ENCODE data around the gene BCDIN3D.

BCDIN3D gene

DNA sequence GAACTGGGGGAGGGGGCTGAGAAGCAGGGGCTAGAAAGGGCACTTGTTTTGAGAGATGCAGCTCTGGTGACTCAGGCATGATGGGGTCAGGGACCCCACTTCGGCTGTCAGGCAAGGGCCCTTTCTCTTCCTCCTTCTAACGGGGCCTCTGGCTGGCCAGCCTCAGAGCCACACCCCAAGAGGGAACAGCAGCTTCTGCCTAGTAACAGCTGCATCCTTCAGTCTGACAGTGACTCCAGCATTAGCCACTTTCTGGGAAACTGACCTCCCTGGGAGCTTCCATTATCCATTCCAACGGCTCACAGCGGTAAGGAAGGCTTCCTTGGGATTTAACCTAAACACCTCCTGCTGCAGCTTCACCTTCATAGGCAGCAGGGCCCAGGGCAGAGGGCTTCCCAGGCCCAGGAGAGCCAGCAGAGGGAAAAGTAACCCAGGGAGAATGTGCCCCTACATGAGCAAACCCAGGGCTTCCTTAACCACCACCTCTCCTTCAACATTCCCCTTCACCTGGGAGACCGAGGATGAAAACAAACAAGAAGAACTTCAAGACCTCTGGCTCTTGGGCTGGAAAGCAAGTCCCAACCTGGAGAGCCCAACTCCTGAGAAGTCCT is 17.4 kb downstream of the BCDIN3D start:
- peaks cover 9% of the 10 kb centered on the region; the same call in 1 of the 2 replicates for H3K36me3 ChIP-seq (ENCODE audit: insufficient read depth, low read length)
- no peak overlapping the region for H3K9ac ChIP-seq (ENCODE audit: low read depth, low read length)
- no peak overlapping the region for H3K4me2 ChIP-seq (ENCODE audit: insufficient read depth, low read length)
- H2AFZ ChIP-seq (ENCODE audit: low read depth, low read length), result no peak overlapping the region
- H3K9me3 ChIP-seq (ENCODE audit: insufficient read depth, low read length, severe bottlenecking), result no peaks in the 10 kb centered on the region
- H3K27ac ChIP-seq (ENCODE audit: low read length), result no peak overlapping the region
- TF ChIP-seq EZH2 (IDR thresholded peaks at IDR 0.05; ENCODE audit: borderline replicate concordance, low read depth, low read length, severe bottlenecking), result no peak
- TF ChIP-seq, protein P1, sequence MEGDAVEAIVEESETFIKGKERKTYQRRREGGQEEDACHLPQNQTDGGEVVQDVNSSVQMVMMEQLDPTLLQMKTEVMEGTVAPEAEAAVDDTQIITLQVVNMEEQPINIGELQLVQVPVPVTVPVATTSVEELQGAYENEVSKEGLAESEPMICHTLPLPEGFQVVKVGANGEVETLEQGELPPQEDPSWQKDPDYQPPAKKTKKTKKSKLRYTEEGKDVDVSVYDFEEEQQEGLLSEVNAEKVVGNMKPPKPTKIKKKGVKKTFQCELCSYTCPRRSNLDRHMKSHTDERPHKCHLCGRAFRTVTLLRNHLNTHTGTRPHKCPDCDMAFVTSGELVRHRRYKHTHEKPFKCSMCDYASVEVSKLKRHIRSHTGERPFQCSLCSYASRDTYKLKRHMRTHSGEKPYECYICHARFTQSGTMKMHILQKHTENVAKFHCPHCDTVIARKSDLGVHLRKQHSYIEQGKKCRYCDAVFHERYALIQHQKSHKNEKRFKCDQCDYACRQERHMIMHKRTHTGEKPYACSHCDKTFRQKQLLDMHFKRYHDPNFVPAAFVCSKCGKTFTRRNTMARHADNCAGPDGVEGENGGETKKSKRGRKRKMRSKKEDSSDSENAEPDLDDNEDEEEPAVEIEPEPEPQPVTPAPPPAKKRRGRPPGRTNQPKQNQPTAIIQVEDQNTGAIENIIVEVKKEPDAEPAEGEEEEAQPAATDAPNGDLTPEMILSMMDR (IDR thresholded peaks at IDR 0.05; ENCODE audit: borderline replicate concordance, extremely low read depth, low read length, poor library complexity, severe bottlenecking), result no peak
- no peak overlapping the region for H3K4me3 ChIP-seq (ENCODE audit: low read depth in 1 of 2, low read length in 2 of 2)
- ATAC-seq (ENCODE audit: insufficient read depth, low read depth) (no peak), DNase-seq (no peak)
- H3K4me1 ChIP-seq (ENCODE audit: insufficient read depth, low read length), result peaks cover 51% of the 10 kb centered on the region
- peaks cover 71% of the 10 kb centered on the region for H3K79me2 ChIP-seq (ENCODE audit: insufficient read depth, low read length)
- peaks cover 48% of the 10 kb centered on the region for H4K20me1 ChIP-seq (ENCODE audit: insufficient read depth, low read length)
- H3K27me3 ChIP-seq (ENCODE audit: insufficient read depth, low read length, poor library complexity), result no peaks in the 10 kb centered on the region

DNA sequence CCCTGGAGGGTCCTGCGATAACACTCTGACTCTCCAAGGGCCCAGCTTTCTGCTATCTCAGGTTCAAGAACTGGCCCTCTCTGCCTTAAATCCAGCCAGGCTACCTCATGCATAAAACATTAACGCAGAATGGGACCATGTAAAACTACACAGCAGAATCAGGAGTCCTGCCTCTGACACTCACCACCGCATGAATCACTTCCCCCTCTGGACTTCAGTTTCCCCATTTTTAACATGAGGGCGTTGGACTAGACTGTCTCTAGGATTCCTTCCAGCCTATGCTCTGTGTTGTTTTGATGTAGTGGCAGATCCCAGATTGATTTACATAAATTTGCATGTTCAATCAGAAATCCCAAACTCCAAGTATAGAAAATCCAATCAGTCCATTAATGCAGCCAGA is 18.0 kb downstream of the BCDIN3D start:
- H3K9ac ChIP-seq (ENCODE audit: low read depth, low read length), result no peak overlapping the region
- no peaks in the 10 kb centered on the region for H3K9me3 ChIP-seq (ENCODE audit: insufficient read depth, low read length, severe bottlenecking)
- peaks cover 51% of the 10 kb centered on the region for H4K20me1 ChIP-seq (ENCODE audit: insufficient read depth, low read length)
- H3K4me1 ChIP-seq (ENCODE audit: insufficient read depth, low read length), result peaks cover 51% of the 10 kb centered on the region
- H3K27ac ChIP-seq (ENCODE audit: low read length), result no peak overlapping the region
- peaks cover 74% of the 10 kb centered on the region for H3K79me2 ChIP-seq (ENCODE audit: insufficient read depth, low read length)
- H3K4me2 ChIP-seq (ENCODE audit: insufficient read depth, low read length), result 0 out of 2 replicates have a peak overlapping the region, but pooled peaks have one; percentile 1
- TF ChIP-seq, protein P1 (IDR thresholded peaks at IDR 0.05; ENCODE audit: borderline replicate concordance, extremely low read depth, low read length, poor library complexity, severe bottlenecking), result no peak
- no peak for TF ChIP-seq EZH2 (IDR thresholded peaks at IDR 0.05; ENCODE audit: borderline replicate concordance, low read depth, low read length, severe bottlenecking)
- H2AFZ ChIP-seq (ENCODE audit: low read depth, low read length), result no peak overlapping the region
- no peak overlapping the region for H3K4me3 ChIP-seq (ENCODE audit: low read depth in 1 of 2, low read length in 2 of 2)
- no peaks in the 10 kb centered on the region for H3K27me3 ChIP-seq (ENCODE audit: insufficient read depth, low read length, poor library complexity)
- H3K36me3 ChIP-seq (ENCODE audit: insufficient read depth, low read length), result peaks cover 9% of the 10 kb centered on the region; the same call in 1 of the 2 replicates
- ATAC-seq (ENCODE audit: insufficient read depth, low read depth) (no peak), DNase-seq (no peak)

DNA sequence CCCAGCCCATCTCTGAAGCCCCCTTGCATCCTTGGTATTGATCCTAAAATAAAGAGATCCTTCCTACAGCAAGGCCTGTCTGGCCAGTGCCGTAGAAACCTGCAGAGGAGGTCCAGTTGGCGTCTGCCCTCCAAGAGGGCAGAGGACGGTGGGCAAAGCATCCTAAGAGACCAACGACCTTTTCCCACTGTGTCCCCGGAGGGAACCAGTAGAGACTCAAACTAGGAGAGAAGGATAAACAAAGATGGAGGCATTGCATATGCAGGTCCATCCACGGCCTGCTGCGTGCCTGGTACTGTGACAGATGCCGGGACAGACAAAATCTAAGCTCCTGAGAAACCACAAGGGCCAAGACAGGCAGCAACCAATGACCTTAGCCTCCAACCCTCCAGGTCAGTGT is 18.5 kb downstream of the BCDIN3D start:
- peaks cover 78% of the 10 kb centered on the region for H3K79me2 ChIP-seq (ENCODE audit: insufficient read depth, low read length)

More for the DNA sequence above, 18.5 kb downstream of the BCDIN3D start:
- peaks cover 48% of the 10 kb centered on the region for H3K4me1 ChIP-seq (ENCODE audit: insufficient read depth, low read length)
- no peaks in the 10 kb centered on the region for H3K9me3 ChIP-seq (ENCODE audit: insufficient read depth, low read length, severe bottlenecking)
- H3K36me3 ChIP-seq (ENCODE audit: insufficient read depth, low read length), result peaks cover 9% of the 10 kb centered on the region; the same call in 1 of the 2 replicates
- ATAC-seq (ENCODE audit: insufficient read depth, low read depth) (no peak), DNase-seq (no peak)
- H3K9ac ChIP-seq (ENCODE audit: low read depth, low read length), result no peak overlapping the region
- 0 out of 2 replicates have a peak overlapping the region, but pooled peaks have one; percentile 1 for H3K4me2 ChIP-seq (ENCODE audit: insufficient read depth, low read length)
- no peaks in the 10 kb centered on the region for H3K27me3 ChIP-seq (ENCODE audit: insufficient read depth, low read length, poor library complexity)
- H3K4me3 ChIP-seq (ENCODE audit: low read depth in 1 of 2, low read length in 2 of 2), result no peak overlapping the region
- TF ChIP-seq, protein P1 (IDR thresholded peaks at IDR 0.05; ENCODE audit: borderline replicate concordance, extremely low read depth, low read length, poor library complexity, severe bottlenecking), result no peak
- no peak for TF ChIP-seq EZH2 (IDR thresholded peaks at IDR 0.05; ENCODE audit: borderline replicate concordance, low read depth, low read length, severe bottlenecking)
- H2AFZ ChIP-seq (ENCODE audit: low read depth, low read length), result no peak overlapping the region
- H4K20me1 ChIP-seq (ENCODE audit: insufficient read depth, low read length), result peaks cover 55% of the 10 kb centered on the region
- no peak overlapping the region for H3K27ac ChIP-seq (ENCODE audit: low read length)
